ENCODE results near the gene NKTR.

DNA sequence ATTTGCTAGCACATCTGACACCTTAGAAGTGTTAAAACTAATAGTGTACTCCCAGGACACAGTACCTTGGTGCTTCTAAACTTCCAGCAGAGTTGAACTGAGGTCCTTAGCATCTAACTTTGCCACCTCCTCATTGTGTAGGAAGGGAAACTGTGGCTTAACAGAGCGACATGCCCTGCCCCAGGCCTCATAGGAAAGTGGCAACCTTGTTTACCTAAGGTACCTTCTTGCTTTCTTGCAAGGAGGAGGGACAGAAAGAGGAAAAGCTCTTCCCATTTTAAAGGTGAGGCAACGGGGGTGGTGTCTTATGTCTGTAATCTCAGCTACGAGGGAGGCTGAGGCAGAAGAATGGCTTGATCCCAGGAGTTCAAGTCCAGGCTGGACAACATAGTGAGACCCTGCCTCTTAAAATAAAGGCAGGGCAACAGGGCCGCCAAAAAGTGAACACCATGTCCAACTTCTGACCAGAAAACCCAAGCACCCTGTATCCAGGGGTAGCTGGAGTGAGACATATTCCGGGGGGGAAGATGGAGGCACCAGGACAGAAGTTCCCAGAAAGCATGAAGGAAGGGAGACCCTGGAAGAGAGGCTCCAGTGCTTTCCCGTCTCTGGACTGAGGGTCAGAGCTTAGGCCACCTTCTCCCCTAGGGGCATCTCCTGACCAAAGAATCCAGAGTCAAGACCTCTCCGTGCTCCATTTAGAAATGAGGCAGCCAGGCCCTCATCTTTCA lies 84.3 kb downstream of the NKTR start:
- TF ChIP-seq, protein P1, sequence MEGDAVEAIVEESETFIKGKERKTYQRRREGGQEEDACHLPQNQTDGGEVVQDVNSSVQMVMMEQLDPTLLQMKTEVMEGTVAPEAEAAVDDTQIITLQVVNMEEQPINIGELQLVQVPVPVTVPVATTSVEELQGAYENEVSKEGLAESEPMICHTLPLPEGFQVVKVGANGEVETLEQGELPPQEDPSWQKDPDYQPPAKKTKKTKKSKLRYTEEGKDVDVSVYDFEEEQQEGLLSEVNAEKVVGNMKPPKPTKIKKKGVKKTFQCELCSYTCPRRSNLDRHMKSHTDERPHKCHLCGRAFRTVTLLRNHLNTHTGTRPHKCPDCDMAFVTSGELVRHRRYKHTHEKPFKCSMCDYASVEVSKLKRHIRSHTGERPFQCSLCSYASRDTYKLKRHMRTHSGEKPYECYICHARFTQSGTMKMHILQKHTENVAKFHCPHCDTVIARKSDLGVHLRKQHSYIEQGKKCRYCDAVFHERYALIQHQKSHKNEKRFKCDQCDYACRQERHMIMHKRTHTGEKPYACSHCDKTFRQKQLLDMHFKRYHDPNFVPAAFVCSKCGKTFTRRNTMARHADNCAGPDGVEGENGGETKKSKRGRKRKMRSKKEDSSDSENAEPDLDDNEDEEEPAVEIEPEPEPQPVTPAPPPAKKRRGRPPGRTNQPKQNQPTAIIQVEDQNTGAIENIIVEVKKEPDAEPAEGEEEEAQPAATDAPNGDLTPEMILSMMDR (IDR thresholded peaks at IDR 0.05; ENCODE audit: insufficient read depth, low read depth, low read length): no peak
- no peak for TF ChIP-seq EZH2 (IDR thresholded peaks at IDR 0.05; ENCODE audit: insufficient read depth, low read length)
